Gastrocnemius medialis (tissue), 4 donors: Measurements from ENCODE around the gene ANKH.
A peak's percentile ranks its signal among the peaks of the same experiment; 100 is the strongest.

Experiments used
- POLR2A ChIP-seq, 2 donors: fragments of 450-650 bp; IDR thresholded peaks; one replicate each; pipeline ENCODE4 v1.6.1; 2017; ENCODE audit warnings: antibody characterized with exemption in 2 of 2, mild to moderate bottlenecking in 2 of 2, moderate library complexity in 2 of 2
- TF ChIP-seq, protein P1 (sequence below), 5 experiments: fragments of 450-650 bp in 3 of 5; fragments of 200-600 bp in 2 of 5; sonication (generic) in 2 of 5; IDR thresholded peaks in 4 of 5; conservative IDR thresholded peaks in 1 of 5; 1 replicate in 4 of 5; 2 replicates in 1 of 5; pipeline ENCODE4 v1.5.1; 2016 to 2019; ENCODE audit warnings: antibody characterized with exemption in 5 of 5, mild to moderate bottlenecking in 3 of 5, moderate library complexity in 3 of 5

DNA sequence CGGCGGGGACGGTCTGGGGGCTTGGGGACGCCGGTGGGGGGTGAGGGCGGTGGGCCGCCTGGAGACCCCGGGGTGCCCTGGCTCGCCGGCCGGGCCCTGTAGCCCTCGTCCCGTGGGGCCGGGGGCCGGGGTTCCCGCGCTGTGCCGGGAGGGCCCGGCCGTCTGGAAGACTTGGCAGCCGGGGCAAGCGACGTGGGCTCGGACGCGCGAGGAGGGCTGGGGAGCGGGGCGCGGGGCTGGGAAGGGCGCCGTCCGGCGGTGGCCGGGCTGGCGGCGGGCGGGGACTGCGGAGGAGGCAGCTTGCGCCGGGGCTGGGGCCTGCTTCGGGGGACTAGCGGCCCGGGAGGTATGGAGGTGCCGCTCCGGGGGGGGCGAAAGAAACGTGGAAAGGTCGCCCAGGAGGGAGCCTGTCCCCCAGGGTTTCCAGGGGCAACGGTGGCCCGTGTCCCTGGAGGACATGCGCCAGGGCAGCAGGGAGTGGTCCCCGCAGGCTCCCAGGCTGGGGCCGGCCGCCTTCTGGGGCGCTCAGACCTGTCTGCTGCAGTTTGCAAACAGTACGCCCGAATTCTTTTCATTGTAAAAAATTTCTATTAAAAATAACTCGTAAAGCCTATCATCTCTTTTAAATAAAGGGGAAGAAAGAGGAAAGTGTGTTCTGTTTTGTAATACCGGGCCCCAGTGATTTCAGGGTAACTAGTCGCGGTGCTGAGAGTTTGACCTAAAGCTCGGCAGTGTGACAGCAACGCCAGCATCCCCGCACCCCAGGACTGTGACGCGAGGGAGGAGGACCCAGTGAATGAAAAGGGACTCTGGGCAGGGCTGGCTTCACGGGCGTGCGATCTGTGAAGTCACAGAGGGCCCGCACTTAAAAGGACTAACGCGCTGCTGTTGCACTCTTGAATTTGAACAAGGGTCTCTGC, 752 bp upstream of the ANKH start:
- TF ChIP-seq, protein P1, sequence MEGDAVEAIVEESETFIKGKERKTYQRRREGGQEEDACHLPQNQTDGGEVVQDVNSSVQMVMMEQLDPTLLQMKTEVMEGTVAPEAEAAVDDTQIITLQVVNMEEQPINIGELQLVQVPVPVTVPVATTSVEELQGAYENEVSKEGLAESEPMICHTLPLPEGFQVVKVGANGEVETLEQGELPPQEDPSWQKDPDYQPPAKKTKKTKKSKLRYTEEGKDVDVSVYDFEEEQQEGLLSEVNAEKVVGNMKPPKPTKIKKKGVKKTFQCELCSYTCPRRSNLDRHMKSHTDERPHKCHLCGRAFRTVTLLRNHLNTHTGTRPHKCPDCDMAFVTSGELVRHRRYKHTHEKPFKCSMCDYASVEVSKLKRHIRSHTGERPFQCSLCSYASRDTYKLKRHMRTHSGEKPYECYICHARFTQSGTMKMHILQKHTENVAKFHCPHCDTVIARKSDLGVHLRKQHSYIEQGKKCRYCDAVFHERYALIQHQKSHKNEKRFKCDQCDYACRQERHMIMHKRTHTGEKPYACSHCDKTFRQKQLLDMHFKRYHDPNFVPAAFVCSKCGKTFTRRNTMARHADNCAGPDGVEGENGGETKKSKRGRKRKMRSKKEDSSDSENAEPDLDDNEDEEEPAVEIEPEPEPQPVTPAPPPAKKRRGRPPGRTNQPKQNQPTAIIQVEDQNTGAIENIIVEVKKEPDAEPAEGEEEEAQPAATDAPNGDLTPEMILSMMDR (IDR thresholded peaks at IDR 0.05 in 4 of 5, conservative IDR thresholded peaks at IDR 0.05 in 1 of 5): peak in 3 of 5 experiments; percentile 7 to 47 (median 18)
- peak; percentile 38 to 67 for TF ChIP-seq POLR2A (IDR thresholded peaks at IDR 0.05)
